RPMI7951 (cell line): ENCODE data around the gene LIX1. TPM values are rescaled to one million over a fixed set of nuclear protein-coding genes. Genes with fewer than 3 reads are reported as not detected.
A peak's percentile ranks its signal among the peaks of the same experiment; 100 is the strongest.
"Not testable (repeated sequence)": the region's sequence is repeated elsewhere in the genome, so short reads cannot be mapped to it uniquely, and the experiment has no call there.

Experiments used
- DNase-seq: peaks from one replicate; pipeline ENCODE4 v3.0.0-alpha.2; 2012; ENCODE audit warnings: low read depth
- total RNA-seq: library from RNA; depleted of rRNA; stranded (reverse); fragments of >200 nt; shearing (Covaris generic); gene quantifications from 2 replicates; pipeline ENCODE4 v1.2.3, GENCODE V29; 2014

LIX1 gene
- total RNA-seq, 1 experiment from 2014 or later = not detected

- DNase-seq = peak; percentile 4
Observed at GRCh38 chr5:97102010-97102470, 40.4 kb downstream of the LIX1 start.

- DNase-seq = peak; percentile 15
Observed at GRCh38 chr5:97101189-97101910, 41.1 kb downstream of the LIX1 start.

GRCh38 chr5:97100476-97100875 is 41.9 kb downstream of the LIX1 start:
- DNase-seq = no peak

- no peak for DNase-seq
Observed at GRCh38 chr5:97098922-97099321, 43.5 kb downstream of the LIX1 start.

GRCh38 chr5:97097326-97098230 is 44.8 kb downstream of the LIX1 start:
- DNase-seq = no peak

- no peak for DNase-seq
Observed at GRCh38 chr5:97096846-97097245, 45.6 kb downstream of the LIX1 start.

- no peak for DNase-seq
Observed at GRCh38 chr5:97096191-97096590, 46.2 kb downstream of the LIX1 start.

GRCh38 chr5:97095318-97095732 is 47.1 kb downstream of the LIX1 start:
- DNase-seq = no peak

GRCh38 chr5:97094579-97095317 is 47.7 kb downstream of the LIX1 start:
- DNase-seq = peak; percentile 9

- DNase-seq = no peak
Observed at GRCh38 chr5:97093193-97093592, 49.2 kb downstream of the LIX1 start.

- no peak for DNase-seq
Observed at GRCh38 chr5:97090944-97091343, 51.5 kb downstream of the LIX1 start.

- no peak for DNase-seq
Observed at GRCh38 chr5:97089149-97089801, 53.1 kb downstream of the LIX1 start.

- DNase-seq = no peak
Observed at GRCh38 chr5:97088774-97089148, 53.6 kb downstream of the LIX1 start.

GRCh38 chr5:97087138-97087537 is 55.3 kb downstream of the LIX1 start:
- DNase-seq = no peak

GRCh38 chr5:97085459-97086181 is 56.8 kb downstream of the LIX1 start:
- no peak for DNase-seq

GRCh38 chr5:97084782-97085458 is 57.5 kb downstream of the LIX1 start:
- DNase-seq = not testable (repeated sequence)

GRCh38 chr5:97078958-97079743 is 63.3 kb downstream of the LIX1 start:
- no peak for DNase-seq

- no peak for DNase-seq
Observed at GRCh38 chr5:97077246-97077645, 65.2 kb downstream of the LIX1 start.

- DNase-seq = no peak
Observed at GRCh38 chr5:97076098-97076497, 66.3 kb downstream of the LIX1 start.

GRCh38 chr5:97075649-97076048 is 66.8 kb downstream of the LIX1 start:
- no peak for DNase-seq
